ENCODE results near the gene MYO18A. TPM values are rescaled to one million over a fixed set of nuclear protein-coding genes. Genes with fewer than 3 reads are reported as not detected.

Gene MYO18A
- total and polyA plus RNA-seq, 10 of the 15 experiments (the other 5 are each of a cell fraction or from before 2014, with no cell fraction given): 2.9 to 66.0 (median 24.5) TPM

DNA sequence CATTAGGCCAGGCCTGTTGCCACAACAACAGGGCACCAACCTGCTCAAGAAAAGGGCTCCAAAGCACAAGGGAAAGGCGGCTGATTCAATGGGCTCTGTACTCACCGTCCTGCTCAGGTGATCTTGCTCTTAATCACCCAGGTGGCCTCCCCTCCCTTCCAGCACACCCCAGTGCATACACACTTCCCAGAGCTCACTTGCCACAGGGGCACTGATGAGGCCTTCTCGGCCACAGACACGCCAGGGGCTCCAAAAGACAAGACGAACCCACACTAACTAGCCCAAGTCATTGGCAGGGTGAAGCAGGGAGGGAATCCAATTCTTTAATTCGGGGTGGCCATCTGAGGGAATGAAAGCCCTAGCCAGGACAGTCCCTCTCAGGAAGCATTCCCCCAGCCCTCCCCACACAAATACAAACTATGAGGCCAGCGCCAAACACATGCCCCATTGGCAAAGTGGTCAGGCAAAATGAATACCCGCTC is 1.4 kb downstream of the MYO18A start (continued):
- TF ChIP-seq EP300 (IDR thresholded peaks at IDR 0.05; ENCODE audit: borderline replicate concordance in 1 of 2, control insufficient read depth in 1 of 2, low read depth in 2 of 2, low read length in 2 of 2): no peak
- TF ChIP-seq BRCA1 (IDR thresholded peaks at IDR 0.05; ENCODE audit: low read depth, low read length): no peak
- TF ChIP-seq, protein P1, sequence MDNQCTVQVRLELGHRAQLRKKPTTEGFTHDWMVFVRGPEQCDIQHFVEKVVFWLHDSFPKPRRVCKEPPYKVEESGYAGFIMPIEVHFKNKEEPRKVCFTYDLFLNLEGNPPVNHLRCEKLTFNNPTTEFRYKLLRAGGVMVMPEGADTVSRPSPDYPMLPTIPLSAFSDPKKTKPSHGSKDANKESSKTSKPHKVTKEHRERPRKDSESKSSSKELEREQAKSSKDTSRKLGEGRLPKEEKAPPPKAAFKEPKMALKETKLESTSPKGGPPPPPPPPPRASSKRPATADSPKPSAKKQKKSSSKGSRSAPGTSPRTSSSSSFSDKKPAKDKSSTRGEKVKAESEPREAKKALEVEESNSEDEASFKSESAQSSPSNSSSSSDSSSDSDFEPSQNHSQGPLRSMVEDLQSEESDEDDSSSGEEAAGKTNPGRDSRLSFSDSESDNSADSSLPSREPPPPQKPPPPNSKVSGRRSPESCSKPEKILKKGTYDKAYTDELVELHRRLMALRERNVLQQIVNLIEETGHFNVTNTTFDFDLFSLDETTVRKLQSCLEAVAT (IDR thresholded peaks at IDR 0.05): no peak
- no peak for TF ChIP-seq IRF5 (IDR thresholded peaks at IDR 0.05; ENCODE audit: borderline replicate concordance)
- no peak for TF ChIP-seq ZNF384 (IDR thresholded peaks at IDR 0.05; ENCODE audit: borderline replicate concordance, low read depth, low read length)
- no peak for TF ChIP-seq SREBF1 (IDR thresholded peaks at IDR 0.05; ENCODE audit: low read length)
- TF ChIP-seq CREB1 (IDR thresholded peaks at IDR 0.05; ENCODE audit: low read depth): no peak
- no peak for TF ChIP-seq SMARCA5 (IDR thresholded peaks at IDR 0.05)
- TF ChIP-seq, protein P2, sequence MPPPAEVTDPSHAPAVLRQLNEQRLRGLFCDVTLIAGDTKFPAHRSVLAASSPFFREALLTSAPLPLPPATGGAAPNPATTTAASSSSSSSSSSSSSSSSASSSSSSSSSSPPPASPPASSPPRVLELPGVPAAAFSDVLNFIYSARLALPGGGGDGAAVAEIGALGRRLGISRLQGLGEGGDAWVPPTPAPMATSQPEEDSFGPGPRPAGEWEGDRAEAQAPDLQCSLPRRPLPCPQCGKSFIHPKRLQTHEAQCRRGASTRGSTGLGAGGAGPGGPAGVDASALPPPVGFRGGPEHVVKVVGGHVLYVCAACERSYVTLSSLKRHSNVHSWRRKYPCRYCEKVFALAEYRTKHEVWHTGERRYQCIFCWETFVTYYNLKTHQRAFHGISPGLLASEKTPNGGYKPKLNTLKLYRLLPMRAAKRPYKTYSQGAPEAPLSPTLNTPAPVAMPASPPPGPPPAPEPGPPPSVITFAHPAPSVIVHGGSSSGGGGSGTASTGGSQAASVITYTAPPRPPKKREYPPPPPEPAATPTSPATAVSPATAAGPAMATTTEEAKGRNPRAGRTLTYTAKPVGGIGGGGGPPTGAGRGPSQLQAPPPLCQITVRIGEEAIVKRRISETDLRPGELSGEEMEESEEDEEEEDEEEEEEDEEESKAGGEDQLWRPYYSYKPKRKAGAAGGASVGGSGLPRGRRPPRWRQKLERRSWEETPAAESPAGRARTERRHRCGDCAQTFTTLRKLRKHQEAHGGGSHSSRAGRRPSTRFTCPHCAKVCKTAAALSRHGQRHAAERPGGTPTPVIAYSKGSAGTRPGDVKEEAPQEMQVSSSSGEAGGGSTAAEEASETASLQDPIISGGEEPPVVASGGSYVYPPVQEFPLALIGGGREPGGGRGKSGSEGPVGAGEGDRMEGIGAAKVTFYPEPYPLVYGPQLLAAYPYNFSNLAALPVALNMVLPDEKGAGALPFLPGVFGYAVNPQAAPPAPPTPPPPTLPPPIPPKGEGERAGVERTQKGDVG (CRISPR knock-in tag; IDR thresholded peaks at IDR 0.05): no peak
- TF ChIP-seq RUNX3 (IDR thresholded peaks at IDR 0.05; ENCODE audit: low read length): no peak
- no peak for TF ChIP-seq IRF3 (IDR thresholded peaks at IDR 0.05)
- TF ChIP-seq POU2F2 (IDR thresholded peaks at IDR 0.05; ENCODE audit: borderline replicate concordance, low read depth, low read length): no peak

Data from GM12878 (cell line).